Pancreas (tissue), 10 donors: ENCODE data around the gene RYR3. TPM values are rescaled to one million over a fixed set of nuclear protein-coding genes. Genes with fewer than 3 reads are reported as not detected.

ENCODE experiments used
- ATAC-seq, 4 donors: fragments of 200-7000 bp; cut with Tn5 transposase; one replicate each; pipeline versions ENCODE4 v1.8.0 to v1.9.1; 2020; ENCODE audit warnings: mild to moderate bottlenecking in 4 of 4, moderate library complexity in 4 of 4
- DNase-seq, 6 donors: peaks; one replicate each; pipeline ENCODE4 v3.0.0-alpha.2; 2020
- FAIRE-seq: peaks from 2 replicates; lab custom pipeline; 2012; peaks lifted over from hg19 to GRCh38; lab: Jason Lieb, UNC
- H3K27ac ChIP-seq, 4 donors: fragments of 200-600 bp; sonication (generic); 1 replicate in 3 of 4; 2 replicates in 1 of 4; pipeline versions ENCODE4 v1.5.0 to v1.8.0; 2020
- H3K27me3 ChIP-seq, 4 donors: fragments of 200-600 bp; one replicate each; pipeline ENCODE4 v1.8.0; 2021
- H3K36me3 ChIP-seq, 3 donors: fragments of 200-600 bp; sonication (generic) in 1 of 3; one replicate each; pipeline versions ENCODE4 v1.5.0 to v1.8.0; 2020 to 2021
- H3K4me1 ChIP-seq, 3 donors: fragments of 200-600 bp; one replicate each; pipeline ENCODE4 v1.8.0; 2021
- H3K4me3 ChIP-seq, 4 donors: fragments of 200-600 bp; sonication (generic) in 2 of 4; one replicate each; pipeline versions ENCODE4 v1.5.0 to v1.8.0; 2020 to 2021
- H3K9me3 ChIP-seq, 4 donors: fragments of 200-600 bp; one replicate each; pipeline ENCODE4 v1.8.0; 2021
- CTCF ChIP-seq, 4 donors: fragments of 200-600 bp; sonication (generic) in 3 of 4; IDR thresholded peaks; one replicate each; pipeline versions ENCODE4 v1.5.0 to v1.8.0; 2021; ENCODE audit warnings: antibody characterized with exemption in 4 of 4
- WGBS, 2 donors: extraction: QIAGEN DNeasy Blood & Tissue Kit; methylation state at CpG; one replicate each; pipeline ENCODE4 v1.1.7; 2013; 5-methylcytosine and 5-hydroxymethylcytosine counted together
- intact Hi-C, 3 donors: fragments of 100-400 bp; cut with DNase I; formaldehyde crosslinking; loops; one replicate each; pipeline versions ENCODE4 v1.11.1 to v1.14.2; 2022
- polyA plus RNA-seq, 2 donors: library from polyadenylated mRNA; stranded (reverse); fragments of 200-250 nt; gene quantifications; one replicate each; pipeline ENCODE4 v1.2.3, GENCODE V29; 2013
- total RNA-seq, 6 donors: library from RNA; stranded (reverse); fragmentation: NEBNext Ultra II Directional in 4 of 6; extraction: Animal tissue kit (Norgen Biotek cat#: 25700) in 4 of 6; gene quantifications; one replicate each; pipeline versions ENCODE4 v1.2.1 to v1.2.4, GENCODE V29; 2021 to 2023
- donor health status: healthy with polysubstance abuse.
- donor health status: DM: no; HTN: no; CAD: no; lungs with moderate emphysema.
- donor health status: DM: no; HTN: no; CAD: no.
- donor health status: control.
- donor health status: control.
- donor health status: Bipolar disorder and iron deficiency.
- donor health status: DM: yes; HTN: yes; CAD: no.
- donor health status: DM: no; HTN: no; CAD: no.
- donor health status: DM: no; HTN: no; CAD: no.
- donor health status: DM: yes; HTN: yes; CAD: no.

RYR3 gene
- total and polyA plus RNA-seq, 8 donors = 0.03 to 0.52 (median 0.13) TPM

- Histone ChIP-seq H3K4me3 (no peak overlapping the region), H3K27ac (no peak overlapping the region), H3K9me3 (no peaks in the 10 kb centered on the region), H3K36me3 (no peaks in the 10 kb centered on the region), H3K4me1 (no peaks in the 10 kb centered on the region), H3K27me3 (no peaks in the 10 kb centered on the region)
- intact Hi-C loops = no loop called here
- ATAC-seq (no peak), FAIRE-seq (no peak), DNase-seq (no peak)
- 63 to 71% methylated on average over 2 of the region's 2 CpGs for WGBS, 2 donors
- TF ChIP-seq CTCF (IDR thresholded peaks at IDR 0.05) = no peak
These were observed 91.8 kb downstream of the RYR3 start for GRCh38 chr15:33402600-33402999.

- no peaks in the 10 kb centered on the region for H3K36me3 ChIP-seq
- intact Hi-C loops = no loop called here
- no peaks in the 10 kb centered on the region for H3K9me3 ChIP-seq
- no peaks in the 10 kb centered on the region for H3K27me3 ChIP-seq
- no peaks in the 10 kb centered on the region for H3K4me1 ChIP-seq
- 74 to 76% methylated on average over 1 of the region's 1 CpG for WGBS, 2 donors
- no peak for TF ChIP-seq CTCF (IDR thresholded peaks at IDR 0.05)
- no peak overlapping the region for H3K27ac ChIP-seq
- ATAC-seq = no peak
- FAIRE-seq = no peak
- no peak overlapping the region for H3K4me3 ChIP-seq
- DNase-seq = no peak
These were observed 94.3 kb downstream of the RYR3 start for GRCh38 chr15:33405096-33405495.

GRCh38 chr15:33411596-33412540 is 101.1 kb downstream of the RYR3 start:
- Histone ChIP-seq H3K9me3 (no peaks in the 10 kb centered on the region), H3K4me3 (no peak overlapping the region), H3K27me3 (no peaks in the 10 kb centered on the region), H3K4me1 (no peaks in the 10 kb centered on the region), H3K27ac (no peak overlapping the region), H3K36me3 (no peaks in the 10 kb centered on the region)
- intact Hi-C loops = no loop called here
- no peak for TF ChIP-seq CTCF (IDR thresholded peaks at IDR 0.05)
- DNase-seq (no peak), ATAC-seq (no peak), FAIRE-seq (no peak)
- 60 to 67% methylated on average over 7 of the region's 7 CpGs for WGBS, 2 donors

GRCh38 chr15:33419701-33420100 is 108.9 kb downstream of the RYR3 start:
- H3K9me3 ChIP-seq = no peaks in the 10 kb centered on the region
- TF ChIP-seq CTCF (IDR thresholded peaks at IDR 0.05) = no peak
- H3K4me3 ChIP-seq = no peak overlapping the region
- ATAC-seq (no peak), FAIRE-seq (no peak), DNase-seq (no peak)
- no peaks in the 10 kb centered on the region for H3K36me3 ChIP-seq
- intact Hi-C loops = no loop called here
- WGBS, 2 donors = 45 to 62% methylated on average over 4 of the region's 4 CpGs
- H3K4me1 ChIP-seq = no peaks in the 10 kb centered on the region
- H3K27ac ChIP-seq = no peak overlapping the region
- H3K27me3 ChIP-seq = no peaks in the 10 kb centered on the region

GRCh38 chr15:33424025-33424424 is 113.3 kb downstream of the RYR3 start:
- H3K27ac ChIP-seq = no peak overlapping the region
- TF ChIP-seq CTCF (IDR thresholded peaks at IDR 0.05) = no peak
- intact Hi-C loops = no loop called here
- FAIRE-seq (no peak), DNase-seq (no peak), ATAC-seq (no peak)
- H3K9me3 ChIP-seq = no peaks in the 10 kb centered on the region
- H3K27me3 ChIP-seq = no peaks in the 10 kb centered on the region
- H3K4me1 ChIP-seq = no peaks in the 10 kb centered on the region
- H3K36me3 ChIP-seq = no peaks in the 10 kb centered on the region
- no peak overlapping the region for H3K4me3 ChIP-seq
